Spinal cord (tissue), 10 donors: Measurements from ENCODE around the gene SLC2A14. TPM values are rescaled to one million over a fixed set of nuclear protein-coding genes. Genes with fewer than 3 reads are reported as not detected.
"Not testable (repeated sequence)": the region's sequence is repeated elsewhere in the genome, so short reads cannot be mapped to it uniquely, and the experiment has no call there.

ENCODE experiments used
- DNase-seq, 6 donors: peaks; one replicate each; pipeline versions ENCODE4 v3.0.0 to v3.0.0-alpha.2; 2013 to 2015; ENCODE audit warnings: low spot score in 6 of 6, low read depth in 4 of 6
- H3K27ac ChIP-seq: one replicate; pipeline ENCODE4 v1.5.1; 2013; ENCODE audit warnings: low read depth, low read length, control low read depth
- H3K27me3 ChIP-seq: one replicate; pipeline ENCODE4 v1.6.1; 2013; ENCODE audit warnings: low read length; ENCODE audit not compliant: control insufficient read depth, insufficient read depth
- H3K36me3 ChIP-seq: one replicate; pipeline ENCODE4 v1.6.1; 2013; ENCODE audit warnings: low read length; ENCODE audit not compliant: control insufficient read depth, insufficient read depth
- H3K4me1 ChIP-seq: one replicate; pipeline ENCODE4 v1.6.1; 2013; ENCODE audit warnings: low read length; ENCODE audit not compliant: control insufficient read depth, insufficient read depth
- H3K4me3 ChIP-seq: one replicate; pipeline ENCODE4 v1.5.1; 2013; ENCODE audit warnings: low read depth, low read length, control low read depth
- H3K9me3 ChIP-seq: one replicate; pipeline ENCODE4 v1.6.1; 2013; ENCODE audit warnings: low read length; ENCODE audit not compliant: control insufficient read depth, insufficient read depth
- WGBS: methylation state at CpG from one replicate; pipeline ENCODE4 v1.1.5; 2013; ENCODE audit warnings: missing lambda C conversion rate; ENCODE audit not compliant: insufficient coverage; 5-methylcytosine and 5-hydroxymethylcytosine counted together
- long read RNA-seq, 4 donors: transcript quantifications; one replicate each; lab custom pipeline, GENCODE V29; 2026
- polyA plus RNA-seq, 2 donors: library from polyadenylated mRNA; unstranded; fragments of 120-200 nt; gene quantifications; one replicate each; pipeline ENCODE4 v1.2.1, GENCODE V29; 2013; ENCODE audit not compliant: insufficient read length in 2 of 2
- total RNA-seq, 2 donors: library from RNA; depleted of rRNA in 1 of 2; stranded (reverse); fragments of 120-200 nt in 1 of 2; fragments of >200 nt in 1 of 2; gene quantifications; one replicate each; pipeline versions ENCODE4 v1.2.3 to v1.2.4, GENCODE V29; 2013 to 2014
- donor health status: healthy.

Gene SLC2A14
- total RNA-seq: under 1 TPM; 0.22 to 0.30 TPM
- polyA plus RNA-seq: under 1 TPM; 0.38 to 0.96 TPM
- long read RNA-seq, donor 1: 0 reads
- long read RNA-seq, donor 2: 0 reads
- long read RNA-seq, donor 3: 0 reads
- long read RNA-seq, donor 4: 0 reads

- no peak for DNase-seq
- Histone ChIP-seq H3K27ac (no peak within 1 kb of the TSS), H3K9me3 (no peaks in the 10 kb centered on the region), H3K36me3 (no peaks in the 10 kb centered on the region), H3K27me3 (peaks cover 25% of the 10 kb centered on the region), H3K4me3 (peak within 1 kb of the TSS; percentile 5), H3K4me1 (no peaks in the 10 kb centered on the region)
- WGBS: 11% methylated on average over 65 of the region's 65 CpGs
Observed at GRCh38 chr12:7872566-7873319, at the start of gene SLC2A14. TSS of gene SLC2A14 (minus strand) at chr12:7872915. CDS start at chr12:7869880, 3,035 bp downstream.

GRCh38 chr12:7921181-7921580, 48.5 kb upstream of the SLC2A14 start:
- not testable (repeated sequence) for H3K9me3 ChIP-seq, H3K27ac ChIP-seq, H3K4me1 ChIP-seq, H3K4me3 ChIP-seq, DNase-seq, H3K27me3 ChIP-seq
- H3K36me3 ChIP-seq: peaks cover 40% of the 10 kb centered on the region
- WGBS: 100% methylated on average over 1 of the region's 12 CpGs

GRCh38 chr12:7918268-7918590, 45.5 kb upstream of the SLC2A14 start:
- H3K4me1 ChIP-seq, DNase-seq, H3K27me3 ChIP-seq, H3K27ac ChIP-seq, H3K9me3 ChIP-seq, H3K4me3 ChIP-seq: not testable (repeated sequence)
- peaks cover 25% of the 10 kb centered on the region for H3K36me3 ChIP-seq
- WGBS: 84% methylated on average over 2 of the region's 7 CpGs

GRCh38 chr12:7917392-7918267, 44.9 kb upstream of the SLC2A14 start:
- no peak overlapping the region for H3K4me3 ChIP-seq
- no peaks in the 10 kb centered on the region for H3K4me1 ChIP-seq
- no peaks in the 10 kb centered on the region for H3K27me3 ChIP-seq
- no peak overlapping the region for H3K27ac ChIP-seq
- no peaks in the 10 kb centered on the region for H3K9me3 ChIP-seq
- 94% methylated on average over 3 of the region's 19 CpGs for WGBS
- DNase-seq: no peak
- H3K36me3 ChIP-seq: peaks cover 19% of the 10 kb centered on the region

GRCh38 chr12:7916936-7917335, 44.2 kb upstream of the SLC2A14 start:
- no peaks in the 10 kb centered on the region for H3K4me1 ChIP-seq
- no peaks in the 10 kb centered on the region for H3K9me3 ChIP-seq
- H3K4me3 ChIP-seq: no peak overlapping the region
- H3K36me3 ChIP-seq: peaks cover 12% of the 10 kb centered on the region
- no peak for DNase-seq
- no peaks in the 10 kb centered on the region for H3K27me3 ChIP-seq
- no peak overlapping the region for H3K27ac ChIP-seq
- 70% methylated on average over 1 of the region's 1 CpG for WGBS

- WGBS: 18% methylated on average over 25 of the region's 38 CpGs
- H3K4me1 ChIP-seq: no peaks in the 10 kb centered on the region
- H3K27me3 ChIP-seq: no peaks in the 10 kb centered on the region
- no peak overlapping the region for H3K27ac ChIP-seq
- no peaks in the 10 kb centered on the region for H3K9me3 ChIP-seq
- H3K4me3 ChIP-seq: no peak overlapping the region
- peak in 2 of 6 donors; percentile 40 to 41 for DNase-seq
- H3K36me3 ChIP-seq: peaks cover 11% of the 10 kb centered on the region
Observed at GRCh38 chr12:7915661-7916403, 43.1 kb upstream of the SLC2A14 start.

GRCh38 chr12:7910106-7910505, 37.4 kb upstream of the SLC2A14 start:
- H3K4me3 ChIP-seq, H3K27ac ChIP-seq, H3K9me3 ChIP-seq, H3K4me1 ChIP-seq, H3K27me3 ChIP-seq, DNase-seq, H3K36me3 ChIP-seq: not testable (repeated sequence)
- WGBS: 92% methylated on average over 4 of the region's 7 CpGs

GRCh38 chr12:7907009-7907408, 34.3 kb upstream of the SLC2A14 start:
- Histone ChIP-seq H3K36me3 (no peaks in the 10 kb centered on the region), H3K4me3 (no peak overlapping the region), H3K27me3 (no peaks in the 10 kb centered on the region), H3K27ac (no peak overlapping the region), H3K9me3 (no peaks in the 10 kb centered on the region), H3K4me1 (no peaks in the 10 kb centered on the region)
- peak in 1 of 6 donors; percentile 36 for DNase-seq
- WGBS: 26% methylated on average over 3 of the region's 3 CpGs

GRCh38 chr12:7906303-7906702, 33.6 kb upstream of the SLC2A14 start:
- H3K4me1 ChIP-seq, H3K27ac ChIP-seq, H3K36me3 ChIP-seq, H3K4me3 ChIP-seq, H3K27me3 ChIP-seq, H3K9me3 ChIP-seq, DNase-seq: not testable (repeated sequence)
- 56% methylated on average over 1 of the region's 4 CpGs for WGBS
